SK-N-SH (cell line): ENCODE results near the gene CEL. TPM values are rescaled to one million over a fixed set of nuclear protein-coding genes. Genes with fewer than 3 reads are reported as not detected.

Experiments used
- CTCF ChIA-PET: fragments of 300-600, 350-600 bp; formaldehyde crosslinking; extraction: SDS; loops from one replicate; lab custom pipeline; 2021; lab: Yijun Ruan, JAX
- POLR2A ChIA-PET: fragments of 350-600 bp; sonication (Branson Sonifier 250); formaldehyde crosslinking; extraction: SDS; loops from one replicate; lab custom pipeline; 2020; ENCODE audit warnings: antibody characterized with exemption, inconsistent platforms; lab: Yijun Ruan, JAX
- DNase-seq: peaks from one replicate; pipeline ENCODE4 v3.0.0; 2012
- H2AFZ ChIP-seq: fragments of 200-600 bp; sonication (generic); 2 replicates; pipeline ENCODE4 v1.8.1; 2016; ENCODE audit warnings: antibody characterized with exemption, mild to moderate bottlenecking, low read depth
- H3F3A ChIP-seq: fragments of 200-600 bp; sonication (generic); replicated peaks from 2 replicates; pipeline ENCODE3; 2016; ENCODE audit warnings: antibody characterized with exemption, mild to moderate bottlenecking; ENCODE audit not compliant: insufficient read depth
- H3K27ac ChIP-seq, 2 experiments: fragments of 200-500 bp in 1 of 2; fragments of 200-600 bp in 1 of 2; sonication (Bioruptor generic) in 1 of 2; sonication (generic), shearing (Covaris generic) in 1 of 2; 2 replicates each; pipeline versions ENCODE4 v1.5.1 to v1.6.1; 2014 to 2016; ENCODE audit warnings: low read depth in 2 of 2, inconsistent platforms in 1 of 2, low read length in 1 of 2, mild to moderate bottlenecking in 1 of 2, mixed read lengths in 1 of 2
- H3K27me3 ChIP-seq: fragments of 200-600 bp; sonication (generic), shearing (Covaris generic); 2 replicates; pipeline ENCODE4 v1.6.1; 2016; ENCODE audit warnings: mixed run types; ENCODE audit not compliant: insufficient read depth
- H3K36me3 ChIP-seq, 2 experiments: fragments of 200-500 bp in 1 of 2; fragments of 200-600 bp in 1 of 2; sonication (Bioruptor generic) in 1 of 2; sonication (generic) in 1 of 2; replicated peaks in 1 of 2; 2 replicates each; pipeline versions ENCODE3 to v1.5.1; 2014 to 2016; ENCODE audit warnings: low read length in 1 of 2, mild to moderate bottlenecking in 1 of 2; ENCODE audit not compliant: insufficient read depth in 2 of 2, control insufficient read depth in 1 of 2
- H3K4me1 ChIP-seq, 2 experiments: fragments of 200-500 bp in 1 of 2; fragments of 200-600 bp in 1 of 2; sonication (Bioruptor generic) in 1 of 2; sonication (generic), shearing (Covaris generic) in 1 of 2; 2 replicates each; pipeline versions ENCODE4 v1.5.1 to v1.6.1; 2014 to 2016; ENCODE audit warnings: low read depth in 1 of 2, low read length in 1 of 2, mixed run types in 1 of 2; ENCODE audit not compliant: insufficient read depth in 2 of 2, control insufficient read depth in 1 of 2
- H3K4me2 ChIP-seq: fragments of 200-600 bp; sonication (generic), shearing (Covaris generic); 2 replicates; pipeline ENCODE4 v1.6.1; 2017; ENCODE audit warnings: mixed run types
- H3K4me3 ChIP-seq, 2 experiments: fragments of 200-500 bp in 1 of 2; fragments of 200-600 bp in 1 of 2; sonication (Bioruptor generic) in 1 of 2; sonication (generic), shearing (Covaris generic) in 1 of 2; 2 replicates each; pipeline versions ENCODE4 v1.5.1 to v1.8.1; 2014 to 2016; ENCODE audit warnings: low read depth in 2 of 2, inconsistent platforms in 1 of 2, low read length in 1 of 2, mild to moderate bottlenecking in 1 of 2, mixed read lengths in 1 of 2, moderate library complexity in 1 of 2
- H3K79me2 ChIP-seq: fragments of 200-600 bp; sonication (generic); 2 replicates; pipeline ENCODE4 v1.8.1; 2017; ENCODE audit warnings: mild to moderate bottlenecking; ENCODE audit not compliant: insufficient read depth
- H3K9ac ChIP-seq: fragments of 200-600 bp; sonication (generic); 2 replicates; pipeline ENCODE4 v1.6.1; 2017; ENCODE audit warnings: mixed run types
- H3K9me2 ChIP-seq: fragments of 200-600 bp; sonication (generic); 2 replicates; pipeline ENCODE4 v1.6.1; 2017; ENCODE audit warnings: mixed run types
- H3K9me3 ChIP-seq: fragments of 200-600 bp; sonication (generic); 2 replicates; pipeline ENCODE4 v1.6.1; 2017; ENCODE audit warnings: mixed run types, mild to moderate bottlenecking, moderate library complexity
- H4K20me1 ChIP-seq: fragments of 200-600 bp; sonication (generic); 2 replicates; pipeline ENCODE4 v1.6.1; 2017; ENCODE audit warnings: mild to moderate bottlenecking, mixed run types; ENCODE audit not compliant: insufficient read depth
- CHD2 ChIP-seq: fragments of 150-350 bp; IDR thresholded peaks from 2 replicates; pipeline ENCODE4 v1.6.1; 2018; ENCODE audit warnings: low read length; ENCODE audit not compliant: partially characterized antibody
- CTCF ChIP-seq: fragments of 200-600 bp; sonication (generic); IDR thresholded peaks from 2 replicates; pipeline ENCODE4 v1.6.1; 2017; ENCODE audit warnings: antibody characterized with exemption, mild to moderate bottlenecking, moderate library complexity
- ELF1 ChIP-seq: IDR thresholded peaks from 2 replicates; pipeline ENCODE4 v1.4.0; 2012
- EP300 ChIP-seq, 2 experiments: IDR thresholded peaks; 2 replicates each; pipeline versions ENCODE4 v1.4.0 to v1.6.1; 2012; ENCODE audit warnings: borderline replicate concordance in 1 of 2, low read depth in 1 of 2, low read length in 1 of 2
- FOSL2 ChIP-seq: IDR thresholded peaks from 2 replicates; pipeline ENCODE4 v1.4.0; 2012; ENCODE audit warnings: low read depth, mild to moderate bottlenecking, moderate library complexity, borderline replicate concordance
- FOXJ3 ChIP-seq: sonication (generic); formaldehyde crosslinking; IDR thresholded peaks from 2 replicates; pipeline ENCODE4 v1.5.1; 2020; ENCODE audit warnings: mild to moderate bottlenecking, missing genetic modification reagents
- FOXM1 ChIP-seq: IDR thresholded peaks from 2 replicates; pipeline ENCODE4 v1.4.0; 2012; ENCODE audit warnings: low read depth, mild to moderate bottlenecking
- GABPA ChIP-seq: IDR thresholded peaks from 2 replicates; pipeline ENCODE4 v1.4.0; 2012; ENCODE audit warnings: low read depth, mild to moderate bottlenecking
- IRF3 ChIP-seq: fragments of 150-350 bp; IDR thresholded peaks from 2 replicates; pipeline ENCODE4 v1.6.1; 2016; ENCODE audit warnings: mild to moderate bottlenecking, low read depth, low read length
- JUND ChIP-seq: IDR thresholded peaks from 2 replicates; pipeline ENCODE4 v1.4.0; 2012
- MEF2A ChIP-seq: IDR thresholded peaks from 2 replicates; pipeline ENCODE4 v1.4.0; 2012; ENCODE audit warnings: low read depth, borderline replicate concordance
- MXI1 ChIP-seq: IDR thresholded peaks from 2 replicates; pipeline ENCODE4 v1.6.1; 2012; ENCODE audit warnings: mild to moderate bottlenecking, low read depth, low read length, improper control_type of control experiment
- NRF1 ChIP-seq: IDR thresholded peaks from 2 replicates; pipeline ENCODE4 v1.6.1; 2012; ENCODE audit warnings: low read depth, mild to moderate bottlenecking, low read length
- POLR2AphosphoS5 ChIP-seq: IDR thresholded peaks from 2 replicates; pipeline ENCODE4 v1.6.1; 2012; ENCODE audit warnings: low read depth, low read length
- RAD21 ChIP-seq: IDR thresholded peaks from 2 replicates; pipeline ENCODE4 v1.6.1; 2012; ENCODE audit warnings: mild to moderate bottlenecking, low read length
- RFX5 ChIP-seq: IDR thresholded peaks from 2 replicates; pipeline ENCODE4 v1.6.1; 2012; ENCODE audit warnings: mild to moderate bottlenecking, improper control_type of control experiment, low read length
- RXRA ChIP-seq: IDR thresholded peaks from 2 replicates; pipeline ENCODE4 v1.4.0; 2012; ENCODE audit warnings: low read depth, mild to moderate bottlenecking, borderline replicate concordance
- TCF12 ChIP-seq: IDR thresholded peaks from 2 replicates; pipeline ENCODE4 v1.4.0; 2012
- TEAD4 ChIP-seq: IDR thresholded peaks from 2 replicates; pipeline ENCODE4 v1.4.0; 2012; ENCODE audit warnings: mild to moderate bottlenecking, borderline replicate concordance; ENCODE audit not compliant: insufficient read depth
- USF1 ChIP-seq: IDR thresholded peaks from 2 replicates; pipeline ENCODE4 v1.4.0; 2012; ENCODE audit warnings: low read depth, borderline replicate concordance
- USF2 ChIP-seq: fragments of 150-350 bp; IDR thresholded peaks from 2 replicates; pipeline ENCODE4 v1.6.1; 2017; ENCODE audit warnings: antibody characterized with exemption, low read length, low read depth, borderline replicate concordance
- YY1 ChIP-seq: IDR thresholded peaks from 2 replicates; pipeline ENCODE4 v1.4.0; 2012; ENCODE audit warnings: low read depth, mild to moderate bottlenecking
- WGBS: methylation state at CpG from one replicate; pipeline ENCODE4 v1.1.6; 2017; ENCODE audit warnings: low lambda C conversion rate; 5-methylcytosine and 5-hydroxymethylcytosine counted together
- polyA plus RNA-seq, 3 experiments: library from polyadenylated mRNA; depleted of rRNA; stranded (reverse); fragments of >200 nt; gene quantifications; 2 replicates each; pipeline ENCODE4 v1.2.3, GENCODE V29; 2012
- TF ChIP-seq, protein P1 (sequence below): IDR thresholded peaks from 2 replicates; pipeline ENCODE4 v1.4.0; 2012; ENCODE audit warnings: low read depth
- TF ChIP-seq, protein P2 (sequence below): IDR thresholded peaks from 2 replicates; pipeline ENCODE4; 2012

The CEL gene
- polyA plus RNA-seq, 1 of the 3 experiments (the other 2 are of a cell fraction) = 0.87 TPM

DNA sequence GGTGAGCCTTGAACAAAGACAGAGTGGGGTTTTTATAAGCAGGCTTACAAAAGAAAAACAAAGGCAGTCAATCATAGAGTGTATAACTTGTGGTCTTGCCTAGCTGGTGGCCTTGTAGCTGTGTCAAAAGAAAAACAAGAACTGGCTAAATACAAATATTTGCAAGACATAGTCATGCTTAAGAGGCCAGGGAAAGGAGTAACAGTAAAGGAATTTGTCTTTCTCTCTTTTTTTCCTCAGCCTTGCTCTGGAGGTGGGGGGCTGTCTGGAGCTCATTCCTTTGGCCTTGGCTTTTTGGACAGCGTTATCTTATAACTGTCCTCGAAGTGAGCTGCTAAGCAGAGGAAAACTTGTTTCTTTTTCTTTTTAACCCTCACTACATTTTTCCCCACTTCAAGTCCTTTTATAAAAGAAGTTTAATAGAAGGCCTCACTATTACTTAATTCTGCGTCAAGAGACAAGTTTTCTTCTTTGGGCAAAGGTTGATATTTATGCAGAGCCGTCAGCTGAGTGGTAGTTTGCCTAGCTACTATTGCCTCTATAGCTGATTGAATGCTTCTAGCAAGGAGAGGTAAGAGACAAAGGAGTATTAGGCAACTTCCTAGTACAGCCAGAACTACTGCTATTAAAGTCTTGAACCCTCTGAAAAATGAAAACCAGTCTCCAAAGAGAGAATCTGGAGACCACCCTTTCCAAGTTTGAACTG, 14.3 kb downstream of the CEL start (continued):
- TF ChIP-seq MXI1 = no peak
- TF ChIP-seq RXRA = no peak
- no peak for TF ChIP-seq CTCF
- TF ChIP-seq YY1 = no peak
- TF ChIP-seq JUND = peak; percentile 69
- no peak for TF ChIP-seq RFX5
- no peak for TF ChIP-seq POLR2AphosphoS5
- TF ChIP-seq CHD2 = no peak
- no peak for TF ChIP-seq MEF2A
- TF ChIP-seq, protein P1, sequence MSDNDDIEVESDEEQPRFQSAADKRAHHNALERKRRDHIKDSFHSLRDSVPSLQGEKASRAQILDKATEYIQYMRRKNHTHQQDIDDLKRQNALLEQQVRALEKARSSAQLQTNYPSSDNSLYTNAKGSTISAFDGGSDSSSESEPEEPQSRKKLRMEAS = no peak

GRCh38 chr9:133076691-133077090, 14.9 kb downstream of the CEL start:
- Histone ChIP-seq H3K4me2 (no peak overlapping the region), H3K9ac (no peak overlapping the region), H3K27ac (peak overlapping the region in 1 of 2 experiments; percentile 73; a peak in 1 of 4 replicates), H3K9me2 (no peaks in the 10 kb centered on the region), H3K79me2 (no peaks in the 10 kb centered on the region), H3K4me1 (peaks cover 0 to 16% of the 10 kb centered on the region in 2 experiments; a peak in 3 of 4 replicates), H3K27me3 (no peaks in the 10 kb centered on the region), H2AFZ (no peak overlapping the region), H3F3A (peaks cover 14% of the 10 kb centered on the region), H4K20me1 (no peaks in the 10 kb centered on the region), H3K9me3 (no peaks in the 10 kb centered on the region), H3K4me3 (no peak overlapping the region), H3K36me3 (no peaks in the 10 kb centered on the region)
- DNase-seq = no peak
- 90% methylated on average over 4 of the region's 4 CpGs for WGBS
- POLR2A ChIA-PET = no interaction called here
- CTCF ChIA-PET = interaction anchor here (0.6 to 2.3 kb wide), 4 partner anchors 18 to 1998 kb away, joined by 3 to 9 read pairs (median 6); no protein-coding TSS in a partner anchor
- TF ChIP-seq JUND (no peak), TEAD4 (no peak), USF2 (no peak), USF1 (no peak), RXRA (no peak), ELF1 (no peak), MXI1 (no peak), TCF12 (no peak), IRF3 (no peak), FOXM1 (no peak), RAD21 (no peak), FOSL2 (no peak), FOXJ3 (CRISPR knock-in tag) (no peak), RFX5 (no peak), EP300 (IDR thresholded peaks at IDR 0.05; ENCODE audit: borderline replicate concordance in 1 of 2, low read depth in 1 of 2, low read length in 1 of 2) (no peak), GABPA (no peak), NRF1 (no peak), POLR2AphosphoS5 (no peak)
- TF ChIP-seq, protein P2, sequence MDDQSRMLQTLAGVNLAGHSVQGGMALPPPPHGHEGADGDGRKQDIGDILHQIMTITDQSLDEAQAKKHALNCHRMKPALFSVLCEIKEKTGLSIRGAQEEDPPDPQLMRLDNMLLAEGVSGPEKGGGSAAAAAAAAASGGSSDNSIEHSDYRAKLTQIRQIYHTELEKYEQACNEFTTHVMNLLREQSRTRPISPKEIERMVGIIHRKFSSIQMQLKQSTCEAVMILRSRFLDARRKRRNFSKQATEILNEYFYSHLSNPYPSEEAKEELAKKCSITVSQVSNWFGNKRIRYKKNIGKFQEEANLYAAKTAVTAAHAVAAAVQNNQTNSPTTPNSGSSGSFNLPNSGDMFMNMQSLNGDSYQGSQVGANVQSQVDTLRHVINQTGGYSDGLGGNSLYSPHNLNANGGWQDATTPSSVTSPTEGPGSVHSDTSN = no peak
